WTC11 (cell line): Measurements from ENCODE around the gene PPP6R1.

Experiments
- CREB1 ChIP-seq: sonication (generic); formaldehyde crosslinking; IDR thresholded peaks from 2 replicates; pipeline ENCODE4 v1.8.0; 2023; ENCODE audit warnings: mild to moderate bottlenecking, missing genetic modification reagents
- ESRRA ChIP-seq: sonication (generic); formaldehyde crosslinking; IDR thresholded peaks from 2 replicates; pipeline ENCODE4 v1.8.1; 2022; ENCODE audit warnings: mild to moderate bottlenecking, missing genetic modification reagents, borderline replicate concordance
- SMAD3 ChIP-seq: sonication (generic); formaldehyde crosslinking; IDR thresholded peaks from 2 replicates; pipeline ENCODE4 v1.8.0; 2022; ENCODE audit warnings: missing genetic modification reagents, mild to moderate bottlenecking, borderline replicate concordance
- TF ChIP-seq, protein P1 (sequence below): fragments of 200-600 bp; IDR thresholded peaks from 2 replicates; pipeline ENCODE4 v1.8.0; 2022; ENCODE audit warnings: antibody characterized with exemption
- TF ChIP-seq, protein P2 (sequence below): sonication (generic); formaldehyde crosslinking; conservative IDR thresholded peaks from 2 replicates; pipeline ENCODE4 v1.8.1; 2022; ENCODE audit warnings: mild to moderate bottlenecking, missing genetic modification reagents

DNA sequence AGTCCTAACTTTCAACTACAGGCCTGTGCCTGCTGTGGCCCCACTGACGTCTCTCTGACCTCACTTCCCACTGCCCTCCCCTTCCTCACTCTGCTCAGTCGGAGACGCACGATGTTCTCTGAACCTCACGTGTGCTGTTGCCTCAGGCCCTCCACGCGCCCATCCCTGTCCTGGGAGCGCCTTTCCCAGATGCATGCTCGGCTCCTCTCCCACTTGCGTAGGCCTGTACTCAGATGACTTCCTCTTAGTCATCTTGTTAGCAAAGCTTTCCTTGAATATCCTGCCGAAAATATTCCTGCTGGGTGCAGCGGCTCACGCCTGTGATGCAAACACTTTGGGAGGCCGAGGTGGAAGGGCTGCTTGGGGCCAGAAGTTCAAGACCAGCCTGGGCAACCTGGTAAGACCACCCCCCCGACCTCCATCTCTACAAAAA is 69.4 kb downstream of the PPP6R1 start:
- TF ChIP-seq, protein P1, sequence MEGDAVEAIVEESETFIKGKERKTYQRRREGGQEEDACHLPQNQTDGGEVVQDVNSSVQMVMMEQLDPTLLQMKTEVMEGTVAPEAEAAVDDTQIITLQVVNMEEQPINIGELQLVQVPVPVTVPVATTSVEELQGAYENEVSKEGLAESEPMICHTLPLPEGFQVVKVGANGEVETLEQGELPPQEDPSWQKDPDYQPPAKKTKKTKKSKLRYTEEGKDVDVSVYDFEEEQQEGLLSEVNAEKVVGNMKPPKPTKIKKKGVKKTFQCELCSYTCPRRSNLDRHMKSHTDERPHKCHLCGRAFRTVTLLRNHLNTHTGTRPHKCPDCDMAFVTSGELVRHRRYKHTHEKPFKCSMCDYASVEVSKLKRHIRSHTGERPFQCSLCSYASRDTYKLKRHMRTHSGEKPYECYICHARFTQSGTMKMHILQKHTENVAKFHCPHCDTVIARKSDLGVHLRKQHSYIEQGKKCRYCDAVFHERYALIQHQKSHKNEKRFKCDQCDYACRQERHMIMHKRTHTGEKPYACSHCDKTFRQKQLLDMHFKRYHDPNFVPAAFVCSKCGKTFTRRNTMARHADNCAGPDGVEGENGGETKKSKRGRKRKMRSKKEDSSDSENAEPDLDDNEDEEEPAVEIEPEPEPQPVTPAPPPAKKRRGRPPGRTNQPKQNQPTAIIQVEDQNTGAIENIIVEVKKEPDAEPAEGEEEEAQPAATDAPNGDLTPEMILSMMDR, result no peak
- TF ChIP-seq SMAD3 (CRISPR knock-in tag) (no peak), CREB1 (no peak), ESRRA (CRISPR knock-in tag) (no peak)
- TF ChIP-seq, protein P2, sequence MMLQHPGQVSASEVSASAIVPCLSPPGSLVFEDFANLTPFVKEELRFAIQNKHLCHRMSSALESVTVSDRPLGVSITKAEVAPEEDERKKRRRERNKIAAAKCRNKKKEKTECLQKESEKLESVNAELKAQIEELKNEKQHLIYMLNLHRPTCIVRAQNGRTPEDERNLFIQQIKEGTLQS (CRISPR knock-in tag), result no peak
